Measurements from ENCODE around the gene SERPINB5. TPM values are rescaled to one million over a fixed set of nuclear protein-coding genes. Genes with fewer than 3 reads are reported as not detected.
A peak's percentile ranks its signal among the peaks of the same experiment; 100 is the strongest.

Gene SERPINB5, protein sequence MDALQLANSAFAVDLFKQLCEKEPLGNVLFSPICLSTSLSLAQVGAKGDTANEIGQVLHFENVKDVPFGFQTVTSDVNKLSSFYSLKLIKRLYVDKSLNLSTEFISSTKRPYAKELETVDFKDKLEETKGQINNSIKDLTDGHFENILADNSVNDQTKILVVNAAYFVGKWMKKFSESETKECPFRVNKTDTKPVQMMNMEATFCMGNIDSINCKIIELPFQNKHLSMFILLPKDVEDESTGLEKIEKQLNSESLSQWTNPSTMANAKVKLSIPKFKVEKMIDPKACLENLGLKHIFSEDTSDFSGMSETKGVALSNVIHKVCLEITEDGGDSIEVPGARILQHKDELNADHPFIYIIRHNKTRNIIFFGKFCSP
- total RNA-seq = not detected
- long read RNA-seq = 0 reads

DNA sequence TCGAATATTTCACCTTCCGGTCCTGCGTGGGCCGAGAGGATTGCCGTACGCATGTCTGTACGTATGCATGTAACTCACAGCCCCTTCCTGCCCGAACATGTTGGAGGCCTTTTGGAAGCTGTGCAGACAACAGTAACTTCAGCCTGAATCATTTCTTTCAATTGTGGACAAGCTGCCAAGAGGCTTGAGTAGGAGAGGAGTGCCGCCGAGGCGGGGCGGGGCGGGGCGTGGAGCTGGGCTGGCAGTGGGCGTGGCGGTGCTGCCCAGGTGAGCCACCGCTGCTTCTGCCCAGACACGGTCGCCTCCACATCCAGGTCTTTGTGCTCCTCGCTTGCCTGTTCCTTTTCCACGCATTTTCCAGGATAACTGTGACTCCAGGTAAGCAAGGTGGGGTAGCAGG lies at the start of gene SERPINB5:
Gene SERPINB5, plus strand, starts transcription at position 291 of the 400 bp plus-strand sequence. CDS start 7,471 bp downstream, outside the sequence.
- no peaks in the 10 kb centered on the region for H3K4me1 ChIP-seq
- no peaks in the 10 kb centered on the region for H3K27me3 ChIP-seq (ENCODE audit: low read depth)
- ATAC-seq = peak; percentile 66 to 78
- DNase-seq = peak; percentile 48
- no peak within 1 kb of the TSS for H3K4me3 ChIP-seq
- TF ChIP-seq, protein P1, sequence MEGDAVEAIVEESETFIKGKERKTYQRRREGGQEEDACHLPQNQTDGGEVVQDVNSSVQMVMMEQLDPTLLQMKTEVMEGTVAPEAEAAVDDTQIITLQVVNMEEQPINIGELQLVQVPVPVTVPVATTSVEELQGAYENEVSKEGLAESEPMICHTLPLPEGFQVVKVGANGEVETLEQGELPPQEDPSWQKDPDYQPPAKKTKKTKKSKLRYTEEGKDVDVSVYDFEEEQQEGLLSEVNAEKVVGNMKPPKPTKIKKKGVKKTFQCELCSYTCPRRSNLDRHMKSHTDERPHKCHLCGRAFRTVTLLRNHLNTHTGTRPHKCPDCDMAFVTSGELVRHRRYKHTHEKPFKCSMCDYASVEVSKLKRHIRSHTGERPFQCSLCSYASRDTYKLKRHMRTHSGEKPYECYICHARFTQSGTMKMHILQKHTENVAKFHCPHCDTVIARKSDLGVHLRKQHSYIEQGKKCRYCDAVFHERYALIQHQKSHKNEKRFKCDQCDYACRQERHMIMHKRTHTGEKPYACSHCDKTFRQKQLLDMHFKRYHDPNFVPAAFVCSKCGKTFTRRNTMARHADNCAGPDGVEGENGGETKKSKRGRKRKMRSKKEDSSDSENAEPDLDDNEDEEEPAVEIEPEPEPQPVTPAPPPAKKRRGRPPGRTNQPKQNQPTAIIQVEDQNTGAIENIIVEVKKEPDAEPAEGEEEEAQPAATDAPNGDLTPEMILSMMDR (IDR thresholded peaks at IDR 0.05) = no peak
- no peaks in the 10 kb centered on the region for H3K36me3 ChIP-seq
- intact Hi-C loops (cut with DNase I) = no loop called here
- no peaks in the 10 kb centered on the region for H3K9me3 ChIP-seq
- no peak within 1 kb of the TSS for H3K27ac ChIP-seq

- DNase-seq (no peak), ATAC-seq (no peak)
- H3K4me1 ChIP-seq = no peaks in the 10 kb centered on the region
- no peaks in the 10 kb centered on the region for H3K9me3 ChIP-seq
- H3K27me3 ChIP-seq (ENCODE audit: low read depth) = no peaks in the 10 kb centered on the region
- no peak overlapping the region for H3K27ac ChIP-seq
- H3K36me3 ChIP-seq = no peaks in the 10 kb centered on the region
- H3K4me3 ChIP-seq = no peak overlapping the region
- intact Hi-C loops (cut with DNase I) = no loop called here
- TF ChIP-seq, protein P1 (IDR thresholded peaks at IDR 0.05) = no peak
Observed at GRCh38 chr18:63427558-63427957, 49.2 kb upstream of the SERPINB5 start.

DNA sequence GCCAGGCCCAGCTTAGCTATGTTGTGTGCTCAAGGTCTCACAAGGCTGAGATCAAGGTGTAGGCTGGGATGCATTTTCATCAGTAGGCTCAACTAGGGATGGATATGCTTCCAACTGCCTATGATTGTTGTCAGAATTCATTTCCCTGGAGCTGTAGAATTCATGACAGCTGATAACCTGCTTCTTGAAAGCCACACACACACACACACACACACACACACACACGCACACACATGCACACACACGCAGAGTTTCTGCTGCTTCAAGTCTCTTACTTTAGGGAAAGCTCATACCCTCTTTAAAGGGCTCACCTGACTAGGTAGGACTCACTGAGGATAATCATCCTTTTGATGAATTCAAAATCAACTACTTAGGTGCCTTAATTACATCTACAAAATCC lies 46.2 kb upstream of the SERPINB5 start:
- intact Hi-C loops (cut with DNase I) = no loop called here

DNA sequence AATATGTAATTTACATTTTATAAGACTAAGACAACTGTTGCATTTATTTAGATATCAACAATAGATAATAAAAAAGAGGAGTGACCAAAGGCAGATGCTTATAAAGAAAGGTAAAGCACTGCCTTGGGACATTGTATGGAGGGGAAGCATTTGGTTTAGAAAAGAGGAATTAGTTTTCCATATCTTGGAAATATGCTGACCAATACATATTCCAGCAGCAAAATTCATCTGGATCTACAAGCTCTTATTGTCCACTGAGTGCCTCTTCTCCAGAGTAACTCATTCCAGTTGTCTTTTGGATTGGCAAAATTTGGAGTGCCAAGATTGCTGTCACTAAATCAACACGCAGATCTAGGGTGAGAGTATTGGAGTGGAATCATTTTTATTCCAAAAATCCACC lies 45.6 kb upstream of the SERPINB5 start:
- DNase-seq (no peak), ATAC-seq (no peak)
- TF ChIP-seq, protein P1 (IDR thresholded peaks at IDR 0.05) = no peak
- Histone ChIP-seq H3K36me3 (no peaks in the 10 kb centered on the region), H3K4me3 (no peak overlapping the region), H3K4me1 (no peaks in the 10 kb centered on the region), H3K27me3 (ENCODE audit: low read depth) (no peaks in the 10 kb centered on the region), H3K27ac (no peak overlapping the region), H3K9me3 (no peaks in the 10 kb centered on the region)
- intact Hi-C loops (cut with DNase I) = no loop called here

More for the DNA sequence above, 46.2 kb upstream of the SERPINB5 start:
- Histone ChIP-seq H3K4me3 (no peak overlapping the region), H3K27me3 (ENCODE audit: low read depth) (no peaks in the 10 kb centered on the region), H3K4me1 (no peaks in the 10 kb centered on the region), H3K9me3 (no peaks in the 10 kb centered on the region), H3K36me3 (no peaks in the 10 kb centered on the region), H3K27ac (no peak overlapping the region)
- TF ChIP-seq, protein P1 (IDR thresholded peaks at IDR 0.05) = no peak
- DNase-seq (no peak), ATAC-seq (no peak)

GRCh38 chr18:63433334-63433866 lies 43.4 kb upstream of the SERPINB5 start:
- Histone ChIP-seq H3K27ac (no peak overlapping the region), H3K27me3 (ENCODE audit: low read depth) (no peaks in the 10 kb centered on the region), H3K4me3 (no peak overlapping the region), H3K4me1 (no peaks in the 10 kb centered on the region), H3K36me3 (no peaks in the 10 kb centered on the region), H3K9me3 (no peaks in the 10 kb centered on the region)
- DNase-seq (no peak), ATAC-seq (no peak)
- intact Hi-C loops (cut with DNase I) = no loop called here
- TF ChIP-seq, protein P1 (IDR thresholded peaks at IDR 0.05) = no peak
